CD4-positive, alpha-beta T cell (primary cell): ENCODE measurements around the gene CENPE. TPM values are rescaled to one million over a fixed set of nuclear protein-coding genes. Genes with fewer than 3 reads are reported as not detected.

ENCODE experiments used
- ATAC-seq: fragments of 200-7000 bp; cut with Tn5 transposase; one replicate; pipeline ENCODE4 v1.10.0; 2022; ENCODE audit warnings: mild to moderate bottlenecking; ENCODE audit not compliant: poor library complexity
- CTCF ChIA-PET: fragments of 350-600 bp; sonication (Branson Sonifier 250); formaldehyde crosslinking; loops from one replicate; lab custom pipeline; 2021; ENCODE audit warnings: antibody characterized with exemption, inconsistent platforms; lab: Charles Lee
- POLR2A ChIA-PET: fragments of 350-600 bp; sonication (Branson Sonifier 250); formaldehyde crosslinking; loops from one replicate; lab custom pipeline; 2021; ENCODE audit warnings: antibody characterized with exemption, inconsistent platforms; lab: Charles Lee
- DNase-seq, 14 experiments: peaks; one replicate each; pipeline ENCODE4 v3.0.0-alpha.2; 2013 to 2020; ENCODE audit warnings: mixed read lengths in 2 of 14
- H3K27ac ChIP-seq, 2 donors: one replicate each; pipeline versions ENCODE4 v1.5.1 to v1.7.0; 2013; ENCODE audit warnings: low read length in 2 of 2, low read depth in 1 of 2, mild to moderate bottlenecking in 1 of 2
- H3K27me3 ChIP-seq, 2 experiments: 1 replicate in 1 of 2; 2 replicates in 1 of 2; pipeline versions ENCODE4 v1.6.1 to v1.7.0; 2013; ENCODE audit warnings: low read length in 2 of 2, control low read depth in 1 of 2, mild to moderate bottlenecking in 1 of 2, moderate library complexity in 1 of 2; ENCODE audit not compliant: insufficient read depth in 2 of 2, control insufficient read depth in 1 of 2
- H3K36me3 ChIP-seq: one replicate; pipeline ENCODE4 v1.6.1; 2013; ENCODE audit warnings: low read length, control low read depth; ENCODE audit not compliant: insufficient read depth
- H3K4me1 ChIP-seq: one replicate; pipeline ENCODE4 v1.6.1; 2013; ENCODE audit warnings: low read length, control low read depth; ENCODE audit not compliant: insufficient read depth
- H3K4me3 ChIP-seq: one replicate; pipeline ENCODE4 v1.5.1; 2013; ENCODE audit warnings: mild to moderate bottlenecking, low read length, moderate library complexity
- H3K9me3 ChIP-seq, 2 experiments: 1 replicate in 1 of 2; 2 replicates in 1 of 2; pipeline versions ENCODE4 v1.6.1 to v1.7.0; 2013; ENCODE audit warnings: low read length in 2 of 2, mild to moderate bottlenecking in 2 of 2, control low read depth in 1 of 2, moderate library complexity in 1 of 2; ENCODE audit not compliant: control insufficient read depth in 1 of 2, insufficient read depth in 1 of 2
- H3K27ac Mint-ChIP-seq: one replicate; pipeline ENCODE4 v1.8.0; 2020; ENCODE audit warnings: mixed read lengths
- H3K27me3 Mint-ChIP-seq: one replicate; pipeline ENCODE4 v1.8.0; 2021; ENCODE audit warnings: mixed read lengths
- H3K36me3 Mint-ChIP-seq: one replicate; pipeline ENCODE4 v1.8.0; 2021; ENCODE audit warnings: low read depth, mixed read lengths
- H3K4me1 Mint-ChIP-seq: one replicate; pipeline ENCODE4 v1.8.0; 2021; ENCODE audit warnings: low read depth, mixed read lengths
- H3K4me3 Mint-ChIP-seq: one replicate; pipeline ENCODE4 v1.8.0; 2020; ENCODE audit warnings: mild to moderate bottlenecking, mixed read lengths
- H3K9me3 Mint-ChIP-seq: one replicate; pipeline ENCODE4 v1.8.0; 2020; ENCODE audit warnings: mixed read lengths
- intact Hi-C, 2 experiments: fragments of 100-400 bp; cut with DNase I in 1 of 2; cut with micrococcal nuclease in 1 of 2; formaldehyde crosslinking; loops; one replicate each; pipeline versions ENCODE4 v1.15.1 to v1.9.0; 2023 to 2025; cut with DNase I, micrococcal nuclease
- total RNA-seq, 174 experiments: library from RNA in 2 of 174; stranded (reverse) in 2 of 174; gene quantifications; one replicate each; pipeline ENCODE4 v1.2.3 and lab custom pipeline; 2021 to 2026
- TF ChIP-seq, protein P1 (sequence below): fragments of 200-600 bp; IDR thresholded peaks from one replicate; pipeline ENCODE4 v1.8.0; 2022; ENCODE audit warnings: antibody characterized with exemption, mild to moderate bottlenecking

The CENPE gene
- total RNA-seq, 2 experiments from 2014 or later, result 2.7 to 3.2 TPM

- ATAC-seq, result no peak
- H3K9me3 Mint-ChIP-seq, result no peaks in the 10 kb centered on the region
- TF ChIP-seq, protein P1, sequence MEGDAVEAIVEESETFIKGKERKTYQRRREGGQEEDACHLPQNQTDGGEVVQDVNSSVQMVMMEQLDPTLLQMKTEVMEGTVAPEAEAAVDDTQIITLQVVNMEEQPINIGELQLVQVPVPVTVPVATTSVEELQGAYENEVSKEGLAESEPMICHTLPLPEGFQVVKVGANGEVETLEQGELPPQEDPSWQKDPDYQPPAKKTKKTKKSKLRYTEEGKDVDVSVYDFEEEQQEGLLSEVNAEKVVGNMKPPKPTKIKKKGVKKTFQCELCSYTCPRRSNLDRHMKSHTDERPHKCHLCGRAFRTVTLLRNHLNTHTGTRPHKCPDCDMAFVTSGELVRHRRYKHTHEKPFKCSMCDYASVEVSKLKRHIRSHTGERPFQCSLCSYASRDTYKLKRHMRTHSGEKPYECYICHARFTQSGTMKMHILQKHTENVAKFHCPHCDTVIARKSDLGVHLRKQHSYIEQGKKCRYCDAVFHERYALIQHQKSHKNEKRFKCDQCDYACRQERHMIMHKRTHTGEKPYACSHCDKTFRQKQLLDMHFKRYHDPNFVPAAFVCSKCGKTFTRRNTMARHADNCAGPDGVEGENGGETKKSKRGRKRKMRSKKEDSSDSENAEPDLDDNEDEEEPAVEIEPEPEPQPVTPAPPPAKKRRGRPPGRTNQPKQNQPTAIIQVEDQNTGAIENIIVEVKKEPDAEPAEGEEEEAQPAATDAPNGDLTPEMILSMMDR, result no peak
- Histone ChIP-seq H3K4me1 (peaks cover 17% of the 10 kb centered on the region), H3K27ac (no peak overlapping the region), H3K4me3 (no peak overlapping the region), H3K27me3 (no peaks in the 10 kb centered on the region), H3K36me3 (no peaks in the 10 kb centered on the region), H3K9me3 (no peaks in the 10 kb centered on the region)
- H3K36me3 Mint-ChIP-seq, result peaks cover 36% of the 10 kb centered on the region
- H3K27ac Mint-ChIP-seq, result peak overlapping the region; percentile 42
- POLR2A ChIA-PET, result no interaction called here
- intact Hi-C loops, result loop anchor here in 1 of 2 experiments (5.0 kb wide), 1 partner anchor 57 kb away; no protein-coding TSS in a partner anchor
- H3K4me3 Mint-ChIP-seq, result no peak overlapping the region
- H3K27me3 Mint-ChIP-seq, result no peaks in the 10 kb centered on the region
- H3K4me1 Mint-ChIP-seq, result peaks cover 36% of the 10 kb centered on the region
- CTCF ChIA-PET, result interaction anchor here (1.0 to 1.7 kb wide), 2 partner anchors 33 to 252 kb away, joined by 3 to 9 read pairs; no protein-coding TSS in a partner anchor
- no peak for DNase-seq
These were observed 118.5 kb downstream of the CENPE start for GRCh38 chr4:103079621-103080020.

- Mint-ChIP-seq H3K36me3 (peaks cover 28% of the 10 kb centered on the region), H3K27me3 (no peaks in the 10 kb centered on the region), H3K4me3 (peak within 1 kb of the TSS; percentile 88), H3K27ac (peak within 1 kb of the TSS; percentile 94), H3K9me3 (no peaks in the 10 kb centered on the region), H3K4me1 (peaks cover 59% of the 10 kb centered on the region)
- ChIA-PET CTCF (interaction anchor here (0.9 to 1.6 kb wide), 3 partner anchors 15 to 486 kb away, joined by 3 to 7 read pairs (median 4); partner anchors contain the start of gene UBE2D3), POLR2A (interaction anchor here (0.8 to 2.6 kb wide), 13 partner anchors 12 to 731 kb away, joined by 3 to 24 read pairs (median 6); partner anchors contain the start of genes BDH2, CISD2, MANBA and SLC39A8)
- H3K9me3 ChIP-seq, result no peaks in the 10 kb centered on the region
- peaks cover 17% of the 10 kb centered on the region for H3K4me1 ChIP-seq
- peak within 1 kb of the TSS; percentile 78 to 88 for H3K27ac ChIP-seq
- ATAC-seq (peak; percentile 52), DNase-seq (peak in 3 of 14 experiments; percentile 14 to 48 (median 38))
- no peaks in the 10 kb centered on the region for H3K36me3 ChIP-seq
- TF ChIP-seq, protein P1, result no peak
- peak within 1 kb of the TSS; percentile 81 for H3K4me3 ChIP-seq
- intact Hi-C loops, result loop anchor here (1.0 to 5.0 kb wide), 2 partner anchors 55 to 58 kb away; partner anchors contain the start of gene SLC9B1 (in 1 of the 2)
- no peaks in the 10 kb centered on the region for H3K27me3 ChIP-seq
These were observed 121.3 kb downstream of the CENPE start, which contains the start of gene SLC9B2 for GRCh38 chr4:103076747-103077347. SLC9B2 (minus strand) TSS chr4:103076761; CDS start chr4:103067550, 9,211 bp downstream.

- peak overlapping the region; percentile 88 for H3K4me3 Mint-ChIP-seq
- peak overlapping the region; percentile 78 to 88 for H3K27ac ChIP-seq
- TF ChIP-seq, protein P1, result no peak
- CTCF ChIA-PET, result interaction anchor here (0.9 to 2.6 kb wide), 5 partner anchors 15 to 485 kb away, joined by 3 to 11 read pairs (median 4); partner anchors contain the start of genes BDH2 and UBE2D3
- peaks cover 23% of the 10 kb centered on the region for H3K36me3 Mint-ChIP-seq
- intact Hi-C loops, result loop anchor here (1.0 to 5.0 kb wide), 2 partner anchors 54 to 57 kb away; partner anchors contain the start of gene SLC9B1 (in 1 of the 2)
- ATAC-seq, result peak; percentile 81
- H3K9me3 Mint-ChIP-seq, result no peaks in the 10 kb centered on the region
- H3K4me3 ChIP-seq, result peak overlapping the region; percentile 81
- POLR2A ChIA-PET, result interaction anchor here (0.6 to 2.6 kb wide), 15 partner anchors 11 to 645 kb away, joined by 3 to 24 read pairs (median 6); partner anchors contain the start of genes BDH2, CISD2, MANBA and NFKB1
- peak overlapping the region; percentile 94 for H3K27ac Mint-ChIP-seq
- no peaks in the 10 kb centered on the region for H3K9me3 ChIP-seq
- H3K4me1 ChIP-seq, result peaks cover 17% of the 10 kb centered on the region
- peak; percentile 43 to 80 (median 58) for DNase-seq
- H3K27me3 Mint-ChIP-seq, result no peaks in the 10 kb centered on the region
- H3K27me3 ChIP-seq, result no peaks in the 10 kb centered on the region
- H3K36me3 ChIP-seq, result no peaks in the 10 kb centered on the region
- H3K4me1 Mint-ChIP-seq, result peaks cover 59% of the 10 kb centered on the region
These were observed 122.0 kb downstream of the CENPE start for GRCh38 chr4:103075894-103076746.
